Thyroid gland (tissue), 4 donors: ENCODE measurements around the gene CCT4. TPM values are rescaled to one million over a fixed set of nuclear protein-coding genes. Genes with fewer than 3 reads are reported as not detected.
"Not testable (repeated sequence)": the region's sequence is repeated elsewhere in the genome, so short reads cannot be mapped to it uniquely, and the experiment has no call there.

Experiments used
- DNase-seq, 2 donors: peaks; one replicate each; pipeline ENCODE4 v3.0.0-alpha.2; 2019
- H3K27ac ChIP-seq, 3 donors: fragments of 200-600 bp; sonication (generic); 1 replicate in 2 of 3; 2 replicates in 1 of 3; pipeline ENCODE4 v1.5.1; 2016 to 2019; ENCODE audit warnings: mild to moderate bottlenecking in 1 of 3, moderate library complexity in 1 of 3
- H3K27me3 ChIP-seq: fragments of 200-600 bp; sonication (generic); one replicate; pipeline ENCODE4 v1.5.1; 2019
- H3K36me3 ChIP-seq, 2 donors: fragments of 200-600 bp; sonication (generic); one replicate each; pipeline ENCODE4 v1.5.1; 2016 to 2019
- H3K4me1 ChIP-seq, 2 donors: fragments of 200-600 bp; sonication (generic); one replicate each; pipeline ENCODE4 v1.5.1; 2017 to 2019
- H3K4me3 ChIP-seq, 3 donors: fragments of 200-600 bp; sonication (generic); replicated peaks in 1 of 3; 1 replicate in 2 of 3; 2 replicates in 1 of 3; pipeline ENCODE4 v1.5.1; 2016; ENCODE audit warnings: mild to moderate bottlenecking in 1 of 3
- H3K9me3 ChIP-seq: fragments of 200-600 bp; sonication (generic); one replicate; pipeline ENCODE4 v1.5.1; 2017
- POLR2A ChIP-seq, 2 donors: fragments of 450-650 bp; IDR thresholded peaks; one replicate each; pipeline ENCODE4 v1.6.1; 2017; ENCODE audit warnings: antibody characterized with exemption in 2 of 2, mild to moderate bottlenecking in 2 of 2, moderate library complexity in 1 of 2
- whole genome bisulfite sequencing, 2 donors: methylation state at CpG; one replicate each; pipeline ENCODE4 v1.1.5; 2017; 5-methylcytosine and 5-hydroxymethylcytosine counted together
- intact Hi-C: fragments of 100-400 bp; cut with DNase I; formaldehyde crosslinking; loops from one replicate; pipeline ENCODE4 v1.15.1; 2023
- total RNA-seq, 4 donors: library from RNA; depleted of rRNA; stranded (reverse); fragments of >200 nt; gene quantifications; one replicate each; pipeline ENCODE4 v1.2.3, GENCODE V29; 2016
- TF ChIP-seq, protein P1 (sequence below), 6 experiments: fragments of 200-600 bp in 3 of 6; fragments of 450-650 bp in 3 of 6; sonication (generic) in 3 of 6; IDR thresholded peaks; one replicate each; pipeline ENCODE4 v1.5.1; 2016 to 2019; ENCODE audit warnings: antibody characterized with exemption in 6 of 6, mild to moderate bottlenecking in 2 of 6, inconsistent platforms in 1 of 6, moderate library complexity in 1 of 6

Gene CCT4
- total RNA-seq, 4 donors from 2014 or later, result 84.4 to 96.5 (median 88.7) TPM

- Histone ChIP-seq H3K4me3 (no peak overlapping the region), H3K27me3 (no peaks in the 10 kb centered on the region), H3K36me3 (peaks cover 82 to 86% of the 10 kb centered on the region in 2 donors), H3K9me3 (no peaks in the 10 kb centered on the region), H3K27ac (no peak overlapping the region), H3K4me1 (no peaks in the 10 kb centered on the region)
- TF ChIP-seq POLR2A (IDR thresholded peaks at IDR 0.05), result no peak
- TF ChIP-seq, protein P1, sequence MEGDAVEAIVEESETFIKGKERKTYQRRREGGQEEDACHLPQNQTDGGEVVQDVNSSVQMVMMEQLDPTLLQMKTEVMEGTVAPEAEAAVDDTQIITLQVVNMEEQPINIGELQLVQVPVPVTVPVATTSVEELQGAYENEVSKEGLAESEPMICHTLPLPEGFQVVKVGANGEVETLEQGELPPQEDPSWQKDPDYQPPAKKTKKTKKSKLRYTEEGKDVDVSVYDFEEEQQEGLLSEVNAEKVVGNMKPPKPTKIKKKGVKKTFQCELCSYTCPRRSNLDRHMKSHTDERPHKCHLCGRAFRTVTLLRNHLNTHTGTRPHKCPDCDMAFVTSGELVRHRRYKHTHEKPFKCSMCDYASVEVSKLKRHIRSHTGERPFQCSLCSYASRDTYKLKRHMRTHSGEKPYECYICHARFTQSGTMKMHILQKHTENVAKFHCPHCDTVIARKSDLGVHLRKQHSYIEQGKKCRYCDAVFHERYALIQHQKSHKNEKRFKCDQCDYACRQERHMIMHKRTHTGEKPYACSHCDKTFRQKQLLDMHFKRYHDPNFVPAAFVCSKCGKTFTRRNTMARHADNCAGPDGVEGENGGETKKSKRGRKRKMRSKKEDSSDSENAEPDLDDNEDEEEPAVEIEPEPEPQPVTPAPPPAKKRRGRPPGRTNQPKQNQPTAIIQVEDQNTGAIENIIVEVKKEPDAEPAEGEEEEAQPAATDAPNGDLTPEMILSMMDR (IDR thresholded peaks at IDR 0.05), result no peak
- WGBS, 2 donors, result 95% methylated on average over 3 of the region's 3 CpGs
- intact Hi-C loops, result no loop called here
- no peak for DNase-seq
Measured at GRCh38 chr2:61878761-61879160, 9.7 kb downstream of the CCT4 start.

DNA sequence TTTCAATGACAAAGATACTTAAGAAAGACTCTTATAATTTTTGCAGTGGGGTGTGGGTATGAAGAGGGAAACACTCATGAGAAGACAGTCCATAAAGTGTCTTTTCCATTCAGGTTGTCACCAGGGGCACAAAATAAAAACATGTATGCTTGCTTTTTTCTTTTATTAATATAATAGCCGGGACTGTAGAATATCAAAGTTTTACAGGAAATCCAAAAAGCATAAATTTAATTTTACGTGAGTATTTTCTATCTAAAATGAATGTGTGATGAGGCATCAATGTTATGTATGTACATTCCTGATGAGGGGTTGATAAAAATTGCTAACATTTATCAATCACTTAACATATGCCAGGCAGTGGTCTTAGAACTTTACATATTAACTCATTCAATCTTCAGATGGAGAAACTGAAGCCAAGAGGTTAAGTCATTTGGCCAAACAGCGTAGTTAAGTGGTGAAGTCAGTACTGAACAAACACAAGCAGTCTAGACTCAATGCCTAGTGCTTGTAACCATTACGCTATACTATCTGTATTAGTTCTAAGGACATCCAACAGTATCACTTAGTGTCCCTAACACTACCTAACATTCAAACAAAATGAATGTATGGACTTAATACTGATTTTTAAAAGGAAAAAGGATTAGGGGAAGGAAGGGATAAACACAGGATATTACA lies 10.7 kb downstream of the CCT4 start:
- no peaks in the 10 kb centered on the region for H3K4me1 ChIP-seq
- H3K4me3 ChIP-seq, result no peak overlapping the region
- no peaks in the 10 kb centered on the region for H3K9me3 ChIP-seq
- intact Hi-C loops, result no loop called here
- no peak overlapping the region for H3K27ac ChIP-seq
- 96% methylated on average over 4 of the region's 4 CpGs for WGBS, 2 donors
- no peak for TF ChIP-seq POLR2A (IDR thresholded peaks at IDR 0.05)
- TF ChIP-seq, protein P1 (IDR thresholded peaks at IDR 0.05), result no peak
- DNase-seq, result no peak
- no peaks in the 10 kb centered on the region for H3K27me3 ChIP-seq
- peaks cover 83 to 85% of the 10 kb centered on the region in 2 donors for H3K36me3 ChIP-seq

GRCh38 chr2:61876400-61876799 lies 12.1 kb downstream of the CCT4 start:
- 93 to 97% methylated on average over 1 of the region's 1 CpG for WGBS, 2 donors
- intact Hi-C loops, result no loop called here
- no peaks in the 10 kb centered on the region for H3K4me1 ChIP-seq
- TF ChIP-seq, protein P1 (IDR thresholded peaks at IDR 0.05), result no peak
- TF ChIP-seq POLR2A (IDR thresholded peaks at IDR 0.05), result no peak
- no peaks in the 10 kb centered on the region for H3K27me3 ChIP-seq
- DNase-seq, result no peak
- no peaks in the 10 kb centered on the region for H3K9me3 ChIP-seq
- peaks cover 83 to 85% of the 10 kb centered on the region in 2 donors for H3K36me3 ChIP-seq
- H3K27ac ChIP-seq, result no peak overlapping the region
- no peak overlapping the region for H3K4me3 ChIP-seq

- DNase-seq, H3K4me3 ChIP-seq, intact Hi-C loops, H3K27ac ChIP-seq, H3K9me3 ChIP-seq, H3K27me3 ChIP-seq, H3K4me1 ChIP-seq: not testable (repeated sequence)
- peaks cover 53 to 54% of the 10 kb centered on the region in 2 donors for H3K36me3 ChIP-seq
- 98% methylated on average over 14 of the region's 14 CpGs for WGBS, 2 donors
Measured at GRCh38 chr2:61866482-61867089, 21.9 kb downstream of the CCT4 start.

DNA sequence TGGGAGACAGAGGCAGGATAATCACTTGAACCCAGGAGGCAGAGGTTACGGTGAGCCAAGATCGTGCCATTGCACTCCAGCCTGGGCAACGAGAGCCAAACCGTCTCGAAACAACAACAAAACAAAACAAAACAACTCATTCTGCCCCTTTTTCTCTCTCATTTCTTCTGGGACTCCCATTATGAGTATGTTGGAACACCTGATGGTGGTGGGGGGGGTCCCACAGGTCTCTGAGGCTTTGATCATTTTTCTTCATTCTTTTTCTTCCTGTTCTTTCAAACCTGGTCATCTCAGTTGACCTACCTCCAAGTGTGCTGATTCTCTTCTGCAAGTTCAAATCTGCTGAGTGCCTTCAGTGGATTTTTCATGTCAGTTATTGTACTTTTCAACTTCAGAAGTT lies 26.4 kb downstream of the CCT4 start:
- Histone ChIP-seq H3K27ac (no peak overlapping the region), H3K27me3 (no peaks in the 10 kb centered on the region), H3K9me3 (no peaks in the 10 kb centered on the region), H3K4me1 (no peaks in the 10 kb centered on the region), H3K4me3 (no peak overlapping the region), H3K36me3 (peaks cover 14 to 16% of the 10 kb centered on the region in 2 donors)
- TF ChIP-seq, protein P1 (IDR thresholded peaks at IDR 0.05), result no peak
- no peak for TF ChIP-seq POLR2A (IDR thresholded peaks at IDR 0.05)
- intact Hi-C loops, result no loop called here
- DNase-seq, result no peak
- 94 to 96% methylated on average over 5 of the region's 5 CpGs for WGBS, 2 donors
